CD4-positive, alpha-beta T cell treated with Interleukin-15 for 4 hours (primary cell): ENCODE data around the gene MCF2L2.

ENCODE experiments used
- DNase-seq: peaks from one replicate; pipeline ENCODE4 v3.0.0-alpha.2; 2020; ENCODE audit warnings: low spot score

Gene MCF2L2

DNA sequence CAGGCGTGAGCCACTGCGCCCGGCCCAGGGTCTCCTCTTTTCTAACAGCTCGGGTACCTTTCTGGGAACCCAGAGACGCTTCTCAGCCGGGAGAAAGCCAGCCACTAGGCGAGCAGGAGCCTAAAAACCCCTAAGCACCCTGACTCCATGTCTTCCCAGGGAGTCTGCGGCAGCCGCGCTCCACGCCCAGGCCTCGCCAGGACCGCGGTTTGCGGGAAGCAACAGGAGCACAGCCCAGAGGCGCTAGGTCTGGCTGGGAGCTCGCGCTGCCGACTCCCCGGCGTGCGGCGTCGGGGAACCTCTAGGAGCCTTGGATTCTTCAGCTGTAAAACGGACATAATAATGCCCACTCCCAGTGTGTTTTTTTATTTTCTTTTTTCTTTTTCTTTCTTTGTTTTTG, 264.9 kb downstream of the MCF2L2 start:
- no peak for DNase-seq

GRCh38 chr3:183161552-183162336, 266.7 kb downstream of the MCF2L2 start:
- no peak for DNase-seq

DNA sequence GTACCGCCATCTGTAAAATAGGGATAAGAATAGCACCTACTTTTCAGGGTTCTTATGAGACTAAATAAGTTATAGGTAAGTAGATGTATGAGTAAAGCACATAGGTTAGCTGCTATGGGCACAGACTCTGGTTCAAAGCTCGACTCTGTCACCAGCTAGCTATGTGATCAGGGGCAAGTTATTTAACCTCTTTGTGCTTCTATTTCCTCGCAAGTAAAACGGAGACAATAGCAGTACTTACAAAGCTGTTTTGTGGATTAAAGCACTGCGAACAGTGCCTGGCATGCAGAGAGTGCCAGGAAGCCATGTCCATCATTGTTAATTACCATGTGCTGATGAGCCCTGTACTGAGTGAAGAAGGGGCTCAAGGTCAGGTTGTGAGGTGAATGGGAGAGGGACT, 267.8 kb downstream of the MCF2L2 start:
- DNase-seq, result no peak

DNA sequence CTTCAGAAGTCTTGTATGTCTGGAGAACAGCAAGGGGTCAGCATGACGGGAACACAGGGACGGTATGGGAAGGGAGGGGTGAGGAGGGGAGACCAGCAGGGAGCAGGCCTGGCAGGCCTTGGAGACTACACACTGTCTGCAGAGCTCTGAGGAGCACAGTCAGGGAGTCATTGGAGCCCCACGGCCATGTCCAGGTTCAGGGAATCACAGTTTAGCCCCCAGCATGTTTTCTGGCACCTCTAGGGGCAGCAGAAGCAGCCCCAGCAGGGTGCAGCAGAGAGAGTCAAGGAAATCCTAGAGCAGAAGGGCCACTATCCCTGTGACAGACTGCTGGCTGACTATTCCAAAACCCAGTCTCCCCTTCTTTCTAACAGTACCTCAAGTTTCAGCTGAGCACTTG, 269.1 kb downstream of the MCF2L2 start:
- DNase-seq, result no peak

- DNase-seq, result peak; percentile 10
Observed at GRCh38 chr3:183158551-183159006, 269.8 kb downstream of the MCF2L2 start.

- DNase-seq, result no peak
Observed at GRCh38 chr3:183158113-183158512, 270.3 kb downstream of the MCF2L2 start.

DNA sequence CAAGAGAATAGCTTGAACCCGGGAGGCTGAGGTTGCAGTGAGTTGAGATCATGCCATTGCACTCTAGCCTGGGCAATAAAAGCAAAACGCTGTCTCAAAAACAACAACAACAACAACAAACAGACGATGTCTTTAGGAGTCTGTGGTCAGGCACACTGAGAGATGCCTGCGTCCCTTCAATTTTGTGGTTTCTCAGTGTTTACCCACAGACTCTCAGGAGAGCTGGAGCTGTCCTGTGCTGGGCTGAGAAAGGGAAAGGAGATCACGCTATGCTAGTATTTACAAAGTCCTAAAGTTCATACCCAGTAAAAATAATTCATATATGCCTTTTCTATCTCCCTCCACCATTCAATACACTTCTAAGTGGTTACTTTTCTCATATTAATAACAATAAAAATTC, 272.2 kb downstream of the MCF2L2 start:
- no peak for DNase-seq

GRCh38 chr3:183155499-183155898, 272.9 kb downstream of the MCF2L2 start:
- DNase-seq, result no peak

- DNase-seq, result no peak
Observed at GRCh38 chr3:183153210-183153950, 275.0 kb downstream of the MCF2L2 start.

DNA sequence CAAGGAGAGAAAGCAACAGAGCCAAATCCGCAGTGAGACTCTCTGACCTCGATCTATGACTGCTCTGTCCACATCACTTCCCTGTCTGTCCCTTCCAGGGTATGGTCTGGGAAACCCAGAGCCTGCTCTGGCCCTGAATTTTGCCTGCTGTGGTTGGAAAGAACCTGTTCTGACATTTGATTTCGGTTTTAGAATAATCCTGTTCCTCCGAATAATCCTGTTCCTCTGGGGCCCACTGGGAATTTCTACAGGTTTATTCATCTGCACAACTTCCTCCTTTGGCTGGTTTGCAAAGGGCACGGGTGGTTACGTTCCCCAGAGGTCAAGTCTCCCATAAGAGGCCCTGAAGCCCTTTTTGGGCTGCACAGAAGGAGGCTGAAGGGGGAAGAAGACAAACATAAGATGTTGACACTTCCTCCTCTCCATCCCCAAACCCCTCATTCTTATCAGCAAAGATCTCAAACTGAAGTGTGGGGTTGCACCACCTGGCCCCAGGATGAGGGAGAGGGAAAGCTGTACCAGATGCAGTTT, 276.5 kb downstream of the MCF2L2 start:
- no peak for DNase-seq

DNA sequence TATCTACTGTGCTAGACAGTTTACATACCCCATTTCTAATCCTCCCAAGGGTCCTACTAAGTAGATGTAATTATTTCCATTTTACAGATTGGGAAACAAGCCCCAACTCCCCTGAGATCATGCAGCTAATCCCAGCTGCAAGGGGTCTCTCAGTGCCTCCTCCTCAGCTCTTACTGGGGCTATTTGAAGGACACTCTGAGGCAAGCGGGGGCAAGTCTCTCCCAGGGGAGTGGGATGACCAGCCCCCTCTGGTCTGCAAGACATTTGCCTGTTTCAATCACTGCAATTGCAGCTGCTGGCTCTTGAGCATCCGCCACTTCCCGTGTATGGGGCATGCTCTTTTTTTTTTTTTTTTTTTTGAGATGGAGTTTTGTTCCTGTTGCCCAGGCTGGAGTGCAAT, 277.3 kb downstream of the MCF2L2 start:
- DNase-seq, result no peak

DNA sequence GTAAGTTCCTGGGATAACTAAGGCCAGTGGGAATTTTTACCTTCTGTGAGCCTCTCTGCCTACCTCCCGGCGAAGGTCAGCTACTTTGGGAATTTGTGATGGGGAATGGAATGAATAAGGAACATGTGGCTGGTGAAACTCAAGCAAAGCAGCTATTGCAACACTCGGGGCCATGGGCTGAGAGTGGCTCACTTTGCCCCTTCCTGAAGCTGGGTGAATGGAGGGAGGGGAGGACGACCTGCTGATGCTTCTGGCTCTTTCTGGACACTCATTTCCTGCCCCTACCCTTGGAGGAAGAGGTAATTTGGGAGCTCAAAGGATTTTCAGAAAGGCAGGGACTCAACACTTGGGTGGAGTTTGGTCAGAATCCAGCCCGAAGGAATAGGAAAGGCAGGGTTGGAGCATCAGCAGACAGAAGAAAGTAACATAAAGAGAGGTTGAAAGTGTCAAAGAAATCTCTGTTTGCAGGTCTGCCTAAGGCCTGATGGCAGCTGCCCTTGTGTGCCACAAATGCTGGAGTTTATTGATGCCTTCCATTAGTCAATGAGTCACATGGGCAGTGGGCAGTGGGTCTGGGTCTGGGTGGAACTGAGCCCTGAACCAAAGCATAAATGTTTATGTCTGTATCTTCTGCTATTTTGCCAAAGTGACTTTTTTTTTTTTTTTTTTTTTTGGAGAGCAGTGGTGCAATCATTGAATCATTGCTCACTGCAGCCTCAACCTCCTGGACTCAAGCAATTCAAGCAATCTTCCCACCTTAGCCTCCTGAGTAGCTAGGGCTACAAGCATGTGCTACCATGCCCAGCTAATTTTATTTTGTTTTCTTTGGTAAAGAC, 278.3 kb downstream of the MCF2L2 start:
- DNase-seq, result no peak

DNA sequence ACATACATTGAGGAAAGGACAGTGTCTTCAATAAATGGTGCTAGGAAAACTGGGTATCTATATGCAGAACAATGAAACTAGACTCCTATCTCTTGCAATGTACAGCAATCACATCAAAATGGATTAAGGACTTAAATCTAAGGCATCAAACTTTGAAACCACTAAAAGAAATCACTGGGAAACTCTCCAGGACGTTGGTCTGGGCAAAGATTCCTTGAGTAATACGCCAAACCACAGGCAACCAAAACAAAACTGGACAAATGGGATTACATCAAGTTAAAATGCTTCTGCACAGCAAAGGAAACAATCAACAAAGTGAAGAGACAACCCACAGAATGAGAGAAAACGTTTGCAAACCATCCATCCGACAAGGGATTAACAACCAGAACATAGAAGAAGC, 280.4 kb downstream of the MCF2L2 start:
- no peak for DNase-seq

DNA sequence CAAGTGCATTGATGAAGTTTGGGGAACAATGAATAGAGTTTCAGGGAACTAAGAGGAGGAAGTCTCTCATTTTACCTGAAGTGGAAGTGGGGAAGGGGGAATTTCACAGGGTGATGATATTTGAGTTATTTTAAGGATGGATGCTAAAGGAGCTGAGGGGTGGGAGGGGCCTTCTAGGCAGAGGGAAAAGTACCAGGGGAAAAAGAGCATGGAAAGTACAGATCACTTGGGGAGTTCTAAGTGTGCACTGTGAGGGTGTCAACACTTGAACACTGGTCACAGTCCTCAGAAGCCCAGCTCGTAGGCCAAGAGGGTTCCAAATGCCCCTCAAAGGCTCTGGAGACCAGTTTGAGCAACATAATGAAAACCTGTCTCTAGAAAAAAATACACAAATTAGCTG, 284.1 kb downstream of the MCF2L2 start:
- DNase-seq, result no peak

GRCh38 chr3:183142199-183142598, 286.2 kb downstream of the MCF2L2 start:
- no peak for DNase-seq

- no peak for DNase-seq
Observed at GRCh38 chr3:183134844-183135243, 293.6 kb downstream of the MCF2L2 start.

DNA sequence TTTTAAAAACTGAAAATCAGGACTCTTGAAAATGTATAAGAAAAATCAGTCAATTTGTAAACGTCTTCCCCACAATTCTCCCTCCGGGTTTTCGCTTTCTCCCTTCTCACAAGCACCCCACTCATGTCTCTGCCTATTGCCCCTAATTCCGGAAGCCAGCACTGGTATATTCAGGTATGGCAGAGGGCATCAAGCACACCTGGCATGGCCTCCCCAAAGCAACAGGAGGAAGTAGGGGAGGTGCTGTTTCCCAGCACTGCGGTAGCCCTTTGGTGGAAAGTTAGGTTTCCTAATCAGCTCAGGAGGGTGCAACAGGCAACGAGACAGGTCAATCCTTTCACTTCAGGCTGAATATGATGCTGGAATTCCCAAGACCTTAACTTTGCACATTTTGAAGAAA, 296.0 kb downstream of the MCF2L2 start:
- no peak for DNase-seq

- DNase-seq, result no peak
Observed at GRCh38 chr3:183131735-183132134, 296.7 kb downstream of the MCF2L2 start.

DNA sequence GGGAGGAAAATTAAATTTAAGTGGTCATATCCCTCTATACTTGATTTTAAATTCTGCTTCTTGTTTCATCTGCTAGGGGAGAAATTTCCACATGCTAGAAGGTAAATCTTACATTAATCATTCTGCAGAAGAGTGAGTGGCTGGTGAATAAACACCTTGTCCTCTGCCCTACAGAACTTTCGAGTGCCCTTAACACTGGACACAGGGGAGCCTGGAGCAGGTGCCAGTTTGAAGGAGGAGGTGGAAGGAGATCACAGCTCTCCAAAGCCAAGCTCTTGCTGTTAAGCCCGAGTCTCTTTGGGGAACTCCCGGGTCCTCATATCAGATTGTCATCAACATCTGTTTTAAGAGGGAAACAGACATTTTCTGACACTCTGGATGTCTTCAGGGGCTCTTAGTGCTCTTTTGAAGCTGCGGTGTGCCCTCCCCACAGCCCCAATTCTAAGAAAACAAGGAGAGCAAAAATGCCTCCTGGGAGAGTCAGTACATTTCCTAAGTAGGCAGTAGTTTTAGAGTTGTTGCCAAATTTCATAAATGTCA, 297.2 kb downstream of the MCF2L2 start:
- DNase-seq, result no peak

- DNase-seq, result no peak
Observed at GRCh38 chr3:183129243-183129642, 299.2 kb downstream of the MCF2L2 start.

GRCh38 chr3:183128709-183129108, 299.7 kb downstream of the MCF2L2 start:
- DNase-seq, result no peak
